ENCODE measurements around the gene DGCR2.

DNA sequence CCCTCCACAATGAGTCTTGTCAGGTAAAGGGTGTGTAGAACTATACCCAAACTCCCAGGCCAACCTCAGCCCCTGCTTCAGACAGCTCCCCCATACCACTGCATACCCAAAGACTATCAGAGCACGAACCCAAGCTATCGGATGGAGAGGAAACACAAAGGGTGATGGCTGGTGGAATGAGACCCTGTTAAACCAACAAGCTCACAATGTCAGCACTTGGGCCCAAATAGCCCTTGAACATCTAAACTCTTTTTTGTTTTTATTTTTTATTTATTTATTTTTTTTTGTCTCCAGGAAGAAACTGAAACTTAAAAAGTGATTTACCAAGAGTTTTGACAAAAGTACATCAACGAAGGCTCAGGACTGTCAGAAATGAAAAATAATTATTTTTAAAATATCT is 10.6 kb downstream of the DGCR2 start:
- TF ChIP-seq CTCF (IDR thresholded peaks at IDR 0.05; ENCODE audit: low read length): no peak
- no peak for TF ChIP-seq EZH2 (optimal IDR thresholded peaks at IDR 0.05; ENCODE audit: low read depth, low read length)
- TF ChIP-seq EZH2phosphoT487 (IDR thresholded peaks at IDR 0.05; ENCODE audit: low read length): no peak
